Hepatocyte (in vitro differentiated cells): ENCODE results near the gene KIRREL2. TPM values are rescaled to one million over a fixed set of nuclear protein-coding genes. Genes with fewer than 3 reads are reported as not detected.

Experiments
- DNase-seq: peaks from one replicate; pipeline ENCODE4 v3.0.0-alpha.2; 2016; ENCODE audit warnings: low spot score
- H2AFZ ChIP-seq: fragments of 200-600 bp; sonication (generic); 2 replicates; pipeline ENCODE4 v1.6.0; 2016; ENCODE audit warnings: antibody characterized with exemption, mild to moderate bottlenecking
- H3K27ac ChIP-seq: fragments of 200-600 bp; sonication (generic); 2 replicates; pipeline ENCODE4 v1.5.1; 2016; ENCODE audit warnings: mild to moderate bottlenecking
- H3K27me3 ChIP-seq: fragments of 200-600 bp; sonication (generic); 2 replicates; pipeline ENCODE4 v1.6.1; 2016
- H3K36me3 ChIP-seq: fragments of 200-600 bp; sonication (generic); replicated peaks from 2 replicates; pipeline ENCODE4 v1.5.1; 2016; ENCODE audit warnings: low read depth; ENCODE audit not compliant: insufficient read depth
- H3K4me1 ChIP-seq: fragments of 200-600 bp; sonication (generic); 2 replicates; pipeline ENCODE4 v1.5.1; 2016; ENCODE audit warnings: mild to moderate bottlenecking, moderate library complexity; ENCODE audit not compliant: insufficient read depth
- H3K4me2 ChIP-seq: fragments of 200-600 bp; sonication (generic); 2 replicates; pipeline ENCODE4 v1.6.0; 2016
- H3K4me3 ChIP-seq: fragments of 200-600 bp; sonication (generic); 2 replicates; pipeline ENCODE4 v1.5.1; 2016; ENCODE audit warnings: mild to moderate bottlenecking
- H3K79me2 ChIP-seq: fragments of 200-600 bp; sonication (generic); 2 replicates; pipeline ENCODE4 v1.6.0; 2017; ENCODE audit warnings: mild to moderate bottlenecking
- H3K9me2 ChIP-seq: fragments of 200-600 bp; sonication (generic); replicated peaks from 2 replicates; pipeline ENCODE4 v1.6.0; 2017; ENCODE audit warnings: mild to moderate bottlenecking; ENCODE audit not compliant: insufficient read depth
- H3K9me3 ChIP-seq: fragments of 200-600 bp; sonication (generic); 2 replicates; pipeline ENCODE4 v1.5.1; 2016; ENCODE audit warnings: low read depth, mild to moderate bottlenecking
- H4K20me1 ChIP-seq: fragments of 200-600 bp; sonication (generic); 2 replicates; pipeline ENCODE4 v1.6.0; 2016; ENCODE audit warnings: mild to moderate bottlenecking; ENCODE audit not compliant: insufficient read depth, poor library complexity, severe bottlenecking
- CTCF ChIP-seq: fragments of 200-600 bp; sonication (generic); IDR thresholded peaks from 2 replicates; pipeline ENCODE4 v1.5.1; 2016; ENCODE audit warnings: antibody characterized with exemption, mild to moderate bottlenecking; ENCODE audit not compliant: poor library complexity
- EZH2 ChIP-seq: fragments of 200-600 bp; sonication (generic); IDR thresholded peaks from 2 replicates; pipeline ENCODE4 v1.6.1; 2016; ENCODE audit warnings: antibody characterized with exemption, mild to moderate bottlenecking, borderline replicate concordance
- EZH2phosphoT487 ChIP-seq: fragments of 200-600 bp; sonication (generic); IDR thresholded peaks from one replicate; pipeline ENCODE4 v1.6.1; 2018; ENCODE audit warnings: antibody characterized with exemption, mild to moderate bottlenecking, low read depth, moderate library complexity; ENCODE audit not compliant: unreplicated experiment, severe bottlenecking
- WGBS: methylation state at CpG from one replicate; pipeline ENCODE4 v1.1.6; 2016; ENCODE audit warnings: low lambda C conversion rate; ENCODE audit errors: missing lambda C conversion rate; 5-methylcytosine and 5-hydroxymethylcytosine counted together
- polyA plus RNA-seq: library from polyadenylated mRNA; unstranded; fragments of >200 nt; fragmentation: Nextera tagmentation; extraction: Ambion mirVana; gene quantifications from 2 replicates; pipeline ENCODE4 v1.2.1, GENCODE V29; 2016
- total RNA-seq: library from RNA; depleted of rRNA; stranded (reverse); fragments of >200 nt; gene quantifications from 2 replicates; pipeline ENCODE4 v1.2.3, GENCODE V29; 2014

Gene KIRREL2
- total and polyA plus RNA-seq, 2 experiments from 2014 or later: 1.4 to 2.3 TPM

DNA sequence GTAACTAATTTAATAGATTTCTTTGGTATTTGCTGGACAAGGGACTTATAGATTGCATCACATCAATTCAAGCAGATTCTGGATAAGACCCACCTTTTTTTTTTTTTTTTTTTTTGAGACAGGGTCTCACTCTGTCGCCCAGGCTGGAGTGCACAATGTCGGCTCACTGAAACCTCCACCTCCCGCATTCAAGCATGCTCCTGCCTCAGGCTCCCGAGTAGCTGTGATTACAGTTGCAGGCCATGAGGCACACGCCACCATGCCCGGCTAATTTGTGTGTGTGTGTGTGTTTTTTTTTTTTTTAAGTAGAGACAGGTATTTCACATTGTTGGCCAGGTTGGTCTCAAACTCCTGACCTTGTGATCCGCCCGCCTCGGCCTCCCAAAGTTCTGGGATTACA, 39.9 kb upstream of the KIRREL2 start:
- Histone ChIP-seq H3K4me3 (no peak overlapping the region), H3K27ac (no peak overlapping the region), H2AFZ (no peak overlapping the region), H3K9me3 (no peaks in the 10 kb centered on the region), H3K79me2 (no peaks in the 10 kb centered on the region), H3K27me3 (no peaks in the 10 kb centered on the region), H3K36me3 (no peaks in the 10 kb centered on the region), H3K4me2 (no peak overlapping the region), H3K9me2 (no peaks in the 10 kb centered on the region), H3K4me1 (no peaks in the 10 kb centered on the region), H4K20me1 (no peaks in the 10 kb centered on the region)
- WGBS: 84% methylated on average over 9 of the region's 9 CpGs
- DNase-seq: no peak
- TF ChIP-seq EZH2: no peak
- no peak for TF ChIP-seq CTCF
- no peak for TF ChIP-seq EZH2phosphoT487

DNA sequence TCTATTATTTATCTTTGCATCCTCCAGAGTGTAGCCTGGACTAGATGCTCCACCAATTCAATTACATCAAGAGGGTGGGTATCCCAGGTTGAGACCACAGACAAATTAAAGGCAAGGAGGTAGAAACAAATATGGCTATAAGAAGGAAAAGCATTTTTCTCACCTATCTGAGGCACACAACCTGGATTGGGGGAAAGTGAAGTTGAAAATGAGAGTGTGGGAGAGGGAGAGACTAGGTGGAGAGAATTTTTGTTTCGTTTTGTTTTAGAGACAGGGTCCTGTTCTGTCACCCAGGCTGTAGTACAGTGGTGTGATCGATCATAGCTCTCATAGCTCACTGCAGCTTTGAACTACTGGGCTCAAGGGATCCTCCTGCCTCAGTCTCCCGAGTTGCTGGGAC, 38.3 kb upstream of the KIRREL2 start:
- Histone ChIP-seq H3K27me3 (no peaks in the 10 kb centered on the region), H3K9me2 (no peaks in the 10 kb centered on the region)
- whole genome bisulfite sequencing: 79% methylated on average over 3 of the region's 3 CpGs

DNA sequence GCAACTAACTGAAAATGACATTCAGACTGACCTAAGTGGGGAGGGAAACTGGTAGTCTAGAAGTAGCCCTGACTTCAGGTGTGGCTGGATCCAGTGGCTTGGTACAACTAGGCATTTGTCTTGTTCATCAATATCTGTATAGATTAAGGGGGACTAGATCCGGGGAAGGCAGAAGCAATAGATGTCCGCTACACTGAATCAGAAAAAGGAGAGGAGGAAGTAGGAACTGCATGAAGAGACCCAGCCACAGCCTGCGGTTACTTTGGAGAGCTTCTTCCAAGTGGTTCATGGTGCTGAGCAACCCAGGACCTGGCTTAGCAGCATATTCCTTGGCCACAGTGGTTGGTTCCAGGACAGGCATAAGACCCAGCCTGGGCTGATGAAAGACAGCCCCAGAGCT, 34.1 kb upstream of the KIRREL2 start:
- no peak for DNase-seq
- no peaks in the 10 kb centered on the region for H3K79me2 ChIP-seq
- H2AFZ ChIP-seq: no peak overlapping the region
- H3K9me2 ChIP-seq: no peaks in the 10 kb centered on the region
- H3K4me3 ChIP-seq: no peak overlapping the region
- H3K4me2 ChIP-seq: no peak overlapping the region
- no peak overlapping the region for H3K27ac ChIP-seq
- WGBS: 75% methylated on average over 3 of the region's 3 CpGs
- no peaks in the 10 kb centered on the region for H3K9me3 ChIP-seq
- H3K4me1 ChIP-seq: no peaks in the 10 kb centered on the region
- peaks cover 4% of the 10 kb centered on the region for H3K27me3 ChIP-seq
- H3K36me3 ChIP-seq: no peaks in the 10 kb centered on the region
- TF ChIP-seq EZH2phosphoT487: no peak
- no peak for TF ChIP-seq EZH2
- no peak for TF ChIP-seq CTCF
- no peaks in the 10 kb centered on the region for H4K20me1 ChIP-seq

More for the DNA sequence above, 38.3 kb upstream of the KIRREL2 start:
- H3K36me3 ChIP-seq: no peaks in the 10 kb centered on the region
- no peak overlapping the region for H2AFZ ChIP-seq
- H3K4me3 ChIP-seq: no peak overlapping the region
- no peak for DNase-seq
- H3K27ac ChIP-seq: no peak overlapping the region
- H4K20me1 ChIP-seq: no peaks in the 10 kb centered on the region
- H3K79me2 ChIP-seq: no peaks in the 10 kb centered on the region
- H3K9me3 ChIP-seq: no peaks in the 10 kb centered on the region
- no peak overlapping the region for H3K4me2 ChIP-seq
- H3K4me1 ChIP-seq: no peaks in the 10 kb centered on the region
- no peak for TF ChIP-seq EZH2
- TF ChIP-seq EZH2phosphoT487: no peak
- no peak for TF ChIP-seq CTCF

DNA sequence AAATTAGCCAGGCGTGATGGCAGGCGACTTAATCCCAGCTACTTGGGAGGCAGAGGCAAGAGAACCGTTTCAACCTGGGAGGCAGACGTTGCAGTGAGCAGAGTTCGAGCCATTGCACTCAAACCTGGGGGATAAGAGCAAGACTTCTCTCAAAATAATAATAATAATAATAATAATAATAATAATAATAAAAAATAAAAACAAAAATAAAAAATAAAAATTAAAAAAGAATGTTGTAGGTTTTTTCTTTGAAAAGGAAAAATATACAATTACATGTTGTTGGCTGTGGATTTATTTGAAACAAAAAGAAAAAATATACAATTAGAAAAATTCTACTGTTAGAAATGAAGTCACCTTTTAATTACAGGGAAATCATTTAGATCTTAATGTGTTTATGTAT, 32.6 kb upstream of the KIRREL2 start:
- TF ChIP-seq EZH2: no peak
- no peak for TF ChIP-seq CTCF
- no peak for TF ChIP-seq EZH2phosphoT487
- no peaks in the 10 kb centered on the region for H3K9me3 ChIP-seq
- 82% methylated on average over 5 of the region's 5 CpGs for WGBS
- no peaks in the 10 kb centered on the region for H3K36me3 ChIP-seq
- no peak overlapping the region for H3K4me3 ChIP-seq
- DNase-seq: no peak
- no peaks in the 10 kb centered on the region for H3K79me2 ChIP-seq
- H4K20me1 ChIP-seq: no peaks in the 10 kb centered on the region
- H3K4me2 ChIP-seq: no peak overlapping the region
- no peak overlapping the region for H2AFZ ChIP-seq
- peaks cover 4% of the 10 kb centered on the region for H3K27me3 ChIP-seq
- no peaks in the 10 kb centered on the region for H3K4me1 ChIP-seq
- H3K9me2 ChIP-seq: no peaks in the 10 kb centered on the region
- H3K27ac ChIP-seq: no peak overlapping the region
